DMS114 treated with DMSO at 0.1 percent for 48 hours (cell line): ENCODE results near the gene FNBP1L.

Experiments used
- DNase-seq: peaks from one replicate; lab custom pipeline; 2025; ENCODE audit not compliant: unreplicated experiment; lab: John Stamatoyannopoulos, UW

Gene FNBP1L

DNA sequence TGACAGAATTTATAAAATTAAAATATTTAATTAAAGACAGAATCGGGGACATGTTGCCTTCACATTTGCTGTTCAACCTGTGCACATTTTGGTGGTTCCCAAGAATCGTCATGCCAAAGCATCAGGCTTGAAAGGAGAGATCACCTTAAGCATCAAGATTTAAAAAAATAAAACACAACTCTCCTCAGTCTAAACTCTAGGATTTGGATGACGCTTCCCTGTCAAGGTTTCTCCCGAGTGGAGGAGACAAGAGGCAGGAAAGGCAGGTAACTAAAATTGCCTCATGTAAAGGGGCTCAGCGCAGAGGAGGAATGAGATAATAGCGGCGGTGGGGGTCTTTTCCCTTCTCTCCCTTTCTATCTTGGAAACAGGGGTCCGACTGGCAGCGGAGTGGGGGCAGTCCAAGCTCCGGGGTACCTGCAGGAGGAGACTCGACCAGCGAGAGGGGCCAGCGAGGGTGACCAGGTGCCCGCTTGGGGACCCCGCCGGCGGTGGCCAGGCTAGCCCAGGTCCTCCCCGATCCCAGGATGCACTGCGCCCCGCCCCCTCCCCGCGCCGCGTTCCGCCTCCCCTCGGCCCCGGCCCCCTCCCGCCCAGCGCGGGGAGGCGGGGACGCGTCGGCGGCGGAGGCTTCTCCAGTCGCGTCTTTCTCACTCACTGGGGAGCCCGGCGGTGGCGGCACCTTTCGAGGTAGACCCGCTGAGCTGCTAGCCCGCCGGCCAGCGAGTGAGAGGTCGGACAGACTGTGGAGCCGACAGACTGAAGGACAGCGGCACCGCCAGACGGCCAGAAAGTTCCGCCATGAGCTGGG is at the start of gene FNBP1L:
Gene FNBP1L, plus strand, starts transcription at position 638 of the 811 bp plus-strand sequence. Its CDS starts 164 bp downstream, at position 802.
- DNase-seq, result peak; percentile 59

DNA sequence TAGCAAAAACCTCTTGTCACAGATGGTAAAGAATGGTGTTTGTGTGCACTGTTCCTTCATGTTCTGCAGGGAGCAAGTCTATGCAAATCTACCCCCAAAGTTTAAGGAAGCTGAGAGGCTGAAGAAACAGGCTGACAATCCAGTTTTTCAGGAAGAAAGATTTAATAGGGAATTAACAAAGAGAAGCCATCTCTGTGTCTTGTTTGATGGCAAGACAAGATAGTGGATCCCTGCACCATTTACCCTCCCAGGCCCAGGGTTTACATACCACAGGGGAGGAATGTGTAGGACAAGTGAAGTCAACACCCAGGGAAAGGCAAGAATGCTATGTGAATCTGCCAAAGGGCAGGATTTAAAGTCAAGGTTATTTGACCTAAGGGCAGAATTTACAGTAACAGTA is 48.1 kb upstream of the FNBP1L start:
- no peak for DNase-seq

DNA sequence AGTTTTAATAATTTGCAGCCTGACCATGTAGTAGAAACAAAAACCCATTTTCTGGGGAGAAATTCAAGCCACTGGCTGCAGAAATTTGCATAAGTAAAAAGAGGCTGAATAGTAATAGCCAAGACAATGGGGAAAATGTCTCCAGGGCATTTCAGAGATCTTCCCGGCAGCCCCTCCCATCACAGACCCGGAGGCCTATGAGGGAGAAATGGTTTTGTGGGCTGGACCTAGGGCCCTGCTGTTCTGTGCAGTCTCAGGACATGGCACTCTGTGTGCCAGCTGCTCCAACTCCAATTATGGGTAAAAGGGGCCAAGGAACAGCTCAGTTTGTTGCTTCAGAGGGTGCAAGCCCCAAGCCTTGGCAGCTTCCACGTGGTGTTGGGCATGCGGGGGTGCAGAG is 39.7 kb upstream of the FNBP1L start:
- DNase-seq, result no peak

DNA sequence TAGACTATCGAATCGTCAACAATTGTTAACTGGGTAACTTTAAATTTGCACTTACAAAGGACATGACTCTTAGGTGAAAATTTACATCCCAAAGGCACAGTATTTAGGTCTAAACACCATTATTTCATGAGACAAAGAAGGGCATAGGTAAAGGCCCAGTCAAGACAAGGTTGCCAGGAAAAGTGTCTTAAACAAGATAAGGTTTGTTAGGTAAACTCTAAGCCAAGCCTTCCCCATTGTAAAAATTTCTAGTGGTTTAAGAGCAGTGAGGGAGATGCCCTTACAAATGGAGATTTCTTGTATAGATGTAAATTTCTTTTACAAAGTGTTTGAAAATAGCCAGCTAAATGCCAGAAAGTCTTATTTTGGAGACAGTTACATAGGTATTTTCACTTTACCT is 36.9 kb upstream of the FNBP1L start:
- no peak for DNase-seq

DNA sequence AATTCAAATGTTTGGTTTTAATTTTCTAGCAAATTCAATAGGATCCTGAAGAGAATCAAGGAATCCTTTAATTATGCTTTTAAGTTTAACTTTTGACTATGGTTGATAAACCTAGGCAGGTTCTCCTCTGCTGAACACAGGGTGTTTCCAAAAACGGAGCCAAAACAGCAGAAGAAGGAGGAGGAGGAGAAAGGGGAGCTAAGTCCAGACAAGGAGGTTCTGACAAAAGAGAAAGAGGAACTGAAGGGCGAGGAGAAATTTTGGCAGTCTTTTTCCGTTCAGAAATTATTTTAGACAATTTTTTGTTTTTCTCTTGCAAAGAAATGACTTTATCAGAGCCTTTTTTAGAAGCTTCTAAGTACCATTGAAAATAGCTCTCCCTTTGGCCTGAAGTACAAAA is 33.2 kb upstream of the FNBP1L start:
- no peak for DNase-seq

DNA sequence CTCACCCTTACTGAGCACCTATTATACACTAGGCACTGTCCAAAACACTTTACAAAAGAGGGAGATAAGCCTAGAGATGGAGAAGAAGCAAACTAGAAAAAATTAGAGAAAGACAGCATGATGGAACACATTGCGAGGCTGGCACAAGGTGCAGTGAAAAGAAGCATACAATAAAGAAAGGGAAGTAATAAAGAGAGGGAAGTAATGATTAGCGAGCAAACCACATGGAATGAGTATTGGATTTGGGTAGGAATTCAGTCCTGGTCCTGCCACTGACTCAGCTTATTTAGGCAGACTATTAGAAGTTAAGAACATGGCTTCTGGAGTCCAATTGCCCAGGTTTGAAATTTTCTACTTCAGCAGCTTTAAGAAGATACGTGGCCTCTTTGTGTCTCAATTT is 32.6 kb upstream of the FNBP1L start:
- DNase-seq, result no peak

DNA sequence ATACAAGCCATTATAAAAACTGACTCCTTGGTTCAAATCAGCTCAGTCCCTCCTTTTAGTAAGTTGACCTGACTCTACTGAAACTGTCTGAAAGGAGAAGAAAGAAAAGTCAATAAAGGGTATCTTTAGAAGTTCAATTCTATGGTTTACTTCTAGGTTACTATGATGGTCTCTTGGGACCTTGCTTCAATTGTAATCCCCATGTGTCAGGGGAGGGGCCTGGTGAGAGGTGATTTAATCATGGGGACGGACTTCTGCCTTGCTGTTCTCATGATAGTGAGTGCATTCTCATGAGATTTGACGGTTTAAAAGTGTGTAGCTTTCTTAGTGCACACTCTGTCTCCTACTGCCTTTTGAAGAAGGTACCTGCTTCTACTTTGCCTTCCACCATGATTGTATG is 31.7 kb upstream of the FNBP1L start:
- DNase-seq, result no peak

DNA sequence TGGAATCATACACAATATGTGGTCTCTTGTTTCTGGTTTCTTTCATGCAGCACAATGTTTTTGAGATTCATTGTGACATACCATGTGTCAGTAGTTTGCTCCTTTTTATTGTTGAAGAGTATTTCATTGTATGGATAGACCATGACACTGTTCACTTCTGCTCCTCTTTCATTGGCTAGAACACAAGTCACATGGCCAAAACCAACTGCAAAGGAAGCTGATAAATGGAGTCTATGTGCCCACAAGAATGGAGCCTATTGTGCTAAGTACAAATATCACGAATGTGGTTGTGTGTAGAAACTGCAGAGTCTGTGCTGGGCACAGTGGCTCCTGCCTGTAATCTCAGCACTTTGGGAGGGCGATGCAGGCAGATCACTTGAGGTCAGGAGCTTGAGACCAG is 28.6 kb upstream of the FNBP1L start:
- DNase-seq, result no peak

DNA sequence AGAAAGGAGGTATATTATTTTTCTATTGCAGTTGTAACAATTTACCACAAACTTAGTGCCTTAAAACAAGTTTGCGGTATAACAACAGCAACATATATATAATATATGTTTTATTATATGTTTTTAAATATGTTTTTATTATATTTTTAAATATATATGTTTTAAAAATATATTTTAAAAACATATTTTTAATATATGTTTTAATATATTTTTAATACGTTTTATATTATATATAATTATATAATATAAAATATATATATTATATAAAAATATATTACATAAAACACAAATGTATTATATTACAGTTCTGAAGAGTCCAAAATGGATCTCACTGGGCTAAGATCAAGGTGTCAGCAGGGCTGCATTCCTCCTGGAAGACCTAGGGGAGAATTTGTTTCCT is 27.5 kb upstream of the FNBP1L start:
- no peak for DNase-seq

DNA sequence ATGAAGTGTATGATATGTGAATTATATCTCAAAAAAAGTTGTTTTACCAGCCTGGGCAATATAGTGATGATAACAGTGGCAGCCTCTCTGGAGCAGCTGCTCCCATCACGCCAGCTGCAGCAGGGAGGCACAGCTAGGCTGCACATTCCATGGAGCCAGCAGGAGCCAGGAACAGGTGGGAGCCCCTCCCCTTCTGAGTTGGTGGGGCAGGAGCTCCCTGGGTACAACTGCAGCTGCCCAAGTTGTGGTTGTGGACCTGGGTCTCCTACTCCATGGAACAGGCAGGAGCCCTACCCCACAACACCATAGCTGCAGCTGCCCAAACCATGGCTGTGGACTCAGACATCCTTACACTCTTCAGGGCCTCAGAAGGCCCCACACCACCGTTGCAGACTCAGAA is 21.7 kb upstream of the FNBP1L start:
- no peak for DNase-seq

DNA sequence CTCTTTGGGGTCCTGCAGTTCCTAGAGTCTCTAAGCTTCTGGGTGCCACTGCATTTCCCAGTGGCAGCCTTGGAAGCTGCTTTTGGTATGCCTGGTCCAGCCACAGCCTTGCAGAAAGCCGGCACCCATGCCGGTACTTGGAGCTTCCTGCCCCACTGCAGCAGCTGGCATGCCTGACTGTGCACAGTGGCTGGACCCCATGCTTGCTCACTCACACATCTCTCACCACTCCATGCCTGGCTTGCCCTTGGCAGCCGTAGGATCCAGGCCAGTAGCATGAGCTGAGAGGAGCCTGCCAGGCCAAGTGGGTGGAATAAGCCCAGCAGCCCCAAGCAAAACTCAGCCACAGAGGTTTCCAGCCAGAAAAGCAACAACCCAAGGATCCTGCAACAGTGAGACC is 20.3 kb upstream of the FNBP1L start:
- DNase-seq, result no peak

DNA sequence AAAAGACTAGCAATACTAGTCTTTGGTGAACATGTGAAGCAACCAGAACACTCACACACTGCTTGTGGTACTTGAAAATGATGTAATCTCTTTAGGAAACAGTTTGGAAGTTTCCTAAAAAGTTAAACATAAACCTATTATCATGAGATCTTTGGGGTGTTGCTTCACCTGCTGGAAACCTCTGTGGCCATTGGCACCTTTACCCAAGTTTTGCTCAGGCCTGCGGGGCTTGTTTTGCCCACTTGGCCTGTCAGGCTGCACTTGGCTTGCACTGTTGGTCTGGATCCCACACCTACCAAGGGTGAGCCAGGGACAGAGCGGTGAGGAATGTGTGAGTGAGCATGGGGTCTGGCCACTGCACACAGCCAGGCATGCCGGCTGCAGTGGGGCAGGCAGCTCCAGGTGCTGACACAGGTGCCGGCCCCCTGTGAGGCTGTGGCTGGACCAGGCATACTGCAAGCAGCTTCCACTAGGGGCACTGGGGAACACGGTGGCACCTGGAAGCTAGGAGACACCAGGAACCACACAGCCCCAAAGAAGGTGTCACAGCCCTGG is 14.4 kb upstream of the FNBP1L start:
- DNase-seq, result no peak

DNA sequence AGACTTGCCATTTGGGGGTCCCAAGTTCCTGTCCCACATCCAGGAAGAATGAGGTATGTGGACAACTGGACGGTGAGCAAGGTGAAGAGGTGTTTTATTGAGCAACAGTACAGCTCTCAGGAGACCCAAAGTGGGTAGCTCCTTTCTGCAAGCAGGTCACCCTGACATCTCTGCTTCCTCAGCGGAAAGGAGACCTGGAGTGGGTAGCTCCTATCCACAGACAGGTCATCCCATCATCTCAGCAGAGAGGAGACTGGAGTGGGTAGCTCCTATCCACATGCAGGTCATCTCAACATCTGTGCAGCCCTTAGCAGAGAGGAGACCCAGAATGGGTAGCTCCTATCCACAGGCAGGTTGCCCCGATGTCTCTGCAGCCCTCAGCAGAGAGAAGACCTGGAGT is 13.8 kb upstream of the FNBP1L start:
- no peak for DNase-seq

DNA sequence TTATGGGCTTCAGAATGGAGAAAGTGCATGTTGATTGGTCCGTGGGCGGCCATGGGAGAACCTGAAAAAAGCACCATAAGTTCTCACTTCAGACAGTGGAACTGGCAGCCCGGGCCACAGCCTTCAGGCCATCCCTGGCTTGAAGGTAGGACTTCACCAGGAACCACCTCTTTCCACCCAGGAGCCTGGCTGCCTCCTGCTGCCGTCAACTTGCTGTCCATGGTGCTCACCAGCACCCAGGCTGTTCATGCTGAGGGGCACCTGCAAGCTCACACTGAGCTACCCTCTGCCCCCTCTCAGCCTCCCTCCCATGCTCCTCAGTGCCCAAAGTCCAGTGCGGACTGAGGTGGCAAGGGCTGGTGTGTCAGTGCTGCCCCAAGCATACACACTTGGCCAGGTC is 12.9 kb upstream of the FNBP1L start:
- no peak for DNase-seq

DNA sequence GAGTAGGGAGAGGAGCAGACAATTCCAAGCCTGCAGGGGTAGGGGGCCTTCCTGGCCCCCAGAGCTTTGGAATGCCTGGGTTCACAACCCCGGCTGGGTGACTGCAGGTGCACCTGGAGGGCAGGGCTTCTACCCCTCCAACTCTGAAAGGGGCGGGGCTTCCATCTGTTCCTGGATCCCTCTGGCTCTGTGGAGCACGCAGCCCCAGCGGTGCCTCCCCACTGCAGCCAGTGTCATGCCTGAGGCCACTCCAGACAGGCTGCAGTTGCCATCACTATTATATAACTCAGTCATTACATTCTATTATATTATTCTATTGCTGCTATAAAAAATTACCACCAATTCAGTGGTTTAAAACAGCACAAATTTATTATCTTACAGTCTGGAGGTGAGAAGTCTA is 12.5 kb upstream of the FNBP1L start:
- DNase-seq, result no peak

DNA sequence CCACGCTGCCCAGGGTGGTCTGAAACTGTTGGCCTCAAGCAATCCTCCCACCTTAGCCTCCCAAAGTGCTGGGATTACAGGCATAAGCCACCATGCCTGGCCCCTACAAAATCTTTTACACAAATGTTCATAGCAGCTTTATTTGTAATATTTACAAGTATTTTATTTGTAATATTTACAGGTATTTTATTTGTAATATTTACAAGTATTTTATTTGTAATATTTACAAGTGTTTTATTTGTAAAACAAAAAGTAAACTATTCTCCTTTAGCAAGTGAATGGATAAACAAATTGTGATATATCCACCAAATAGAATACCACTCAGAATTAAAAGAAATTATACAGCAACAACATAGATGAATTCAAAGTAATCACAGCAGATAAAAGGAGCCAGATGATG is 11.4 kb upstream of the FNBP1L start:
- DNase-seq, result no peak

DNA sequence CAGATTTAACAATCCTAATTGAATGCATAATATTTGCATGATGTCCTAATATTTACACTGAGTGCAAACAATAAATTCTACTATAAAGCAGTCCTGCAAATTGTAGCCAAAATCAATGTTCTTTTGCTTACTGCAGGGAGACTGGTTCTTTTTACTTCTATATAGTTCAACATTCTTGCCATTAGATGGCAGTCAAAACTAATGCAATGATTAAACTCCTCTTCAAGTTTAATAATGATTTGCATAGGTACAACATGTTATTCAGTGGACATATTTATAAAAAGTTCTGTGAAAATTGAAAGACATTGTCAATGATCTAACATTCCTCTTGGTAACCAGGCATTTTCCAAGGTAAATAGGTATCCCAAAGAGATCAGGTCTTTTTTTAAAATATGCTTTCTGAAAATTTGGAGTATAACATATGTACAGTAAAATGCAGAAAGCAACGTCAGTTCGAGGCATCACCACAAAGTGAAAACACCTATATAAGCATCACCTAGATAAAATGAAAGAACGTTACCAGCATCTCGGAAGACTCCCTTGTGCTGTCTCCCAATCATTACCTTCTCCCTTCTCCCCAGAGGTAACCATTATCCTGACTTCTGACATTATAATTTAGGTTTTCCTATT is 9.8 kb upstream of the FNBP1L start:
- peak; percentile 49 for DNase-seq

DNA sequence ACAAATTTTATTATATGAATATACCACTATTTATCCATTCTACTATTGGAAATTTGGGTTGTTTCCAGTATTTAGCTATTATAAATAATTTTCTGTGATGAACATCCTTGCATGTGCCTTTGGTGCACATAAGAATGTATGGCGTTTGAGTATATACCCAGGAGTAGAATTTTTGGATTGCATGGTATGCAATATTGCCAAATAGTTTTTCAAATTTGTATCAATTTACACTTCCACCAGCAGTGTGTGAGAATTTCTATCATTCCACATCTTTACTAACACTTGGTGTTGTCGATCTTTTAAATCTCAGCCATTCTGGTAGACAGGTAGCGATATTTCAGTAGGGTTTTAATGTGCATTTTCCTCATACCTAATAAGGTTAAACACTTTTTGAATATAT is 9.2 kb upstream of the FNBP1L start:
- no peak for DNase-seq

DNA sequence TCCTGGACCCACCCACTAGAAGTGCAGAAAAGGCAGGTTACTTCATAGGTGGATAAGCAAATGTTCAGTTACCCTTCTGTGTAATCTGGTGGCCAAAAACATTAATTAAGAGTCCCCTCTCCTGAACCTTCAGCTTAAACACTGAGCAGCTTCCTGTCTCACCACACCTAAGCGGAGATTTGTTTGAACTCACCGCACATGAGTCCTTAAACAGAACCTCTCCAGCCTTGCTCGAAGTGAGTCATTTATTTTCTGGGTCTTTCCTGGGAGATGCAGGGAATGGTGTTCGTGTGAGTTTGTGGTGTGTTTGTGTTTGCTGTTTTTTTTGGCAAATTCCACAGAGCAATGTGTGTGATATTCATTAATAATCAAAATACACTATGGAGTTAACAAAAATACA is 7.6 kb upstream of the FNBP1L start:
- no peak for DNase-seq

DNA sequence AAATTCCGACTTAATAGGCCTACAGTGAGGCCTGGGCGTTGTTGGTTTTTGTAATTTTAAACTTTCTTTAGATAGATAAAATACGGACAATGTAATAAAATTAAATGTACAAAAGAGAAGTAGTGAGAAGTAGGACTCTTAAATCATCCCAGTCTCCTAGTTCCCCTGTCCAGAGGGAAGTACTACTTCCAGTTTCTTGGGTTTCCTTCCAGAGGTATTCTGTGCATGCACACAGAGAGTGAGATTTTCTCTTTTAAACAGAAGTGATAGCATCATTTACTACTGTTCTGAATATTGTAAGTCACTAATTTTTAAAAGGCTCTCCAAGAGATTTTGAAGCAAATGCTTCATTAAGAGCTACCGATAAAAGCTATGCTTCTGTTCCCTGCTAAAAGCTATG is 7.2 kb upstream of the FNBP1L start:
- DNase-seq, result no peak

DNA sequence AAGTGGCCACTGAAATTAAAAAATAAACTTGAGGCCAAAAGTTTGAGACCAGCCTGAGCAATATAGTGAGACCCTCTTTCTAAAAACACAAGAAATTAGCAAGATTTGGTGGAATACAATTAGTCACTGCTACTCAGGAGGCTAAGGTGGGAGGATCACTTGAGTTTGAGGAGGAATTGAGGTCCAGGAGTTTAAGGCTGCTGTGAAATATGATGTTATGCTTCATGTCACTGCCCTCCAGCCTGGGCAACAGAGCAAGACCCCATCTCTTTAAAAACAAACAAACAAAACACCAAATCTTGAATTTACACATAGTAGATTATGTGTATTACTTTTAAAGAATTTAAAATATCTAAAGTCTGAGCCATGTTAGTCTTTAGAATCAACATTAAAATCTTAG is 6.3 kb upstream of the FNBP1L start:
- DNase-seq, result no peak

DNA sequence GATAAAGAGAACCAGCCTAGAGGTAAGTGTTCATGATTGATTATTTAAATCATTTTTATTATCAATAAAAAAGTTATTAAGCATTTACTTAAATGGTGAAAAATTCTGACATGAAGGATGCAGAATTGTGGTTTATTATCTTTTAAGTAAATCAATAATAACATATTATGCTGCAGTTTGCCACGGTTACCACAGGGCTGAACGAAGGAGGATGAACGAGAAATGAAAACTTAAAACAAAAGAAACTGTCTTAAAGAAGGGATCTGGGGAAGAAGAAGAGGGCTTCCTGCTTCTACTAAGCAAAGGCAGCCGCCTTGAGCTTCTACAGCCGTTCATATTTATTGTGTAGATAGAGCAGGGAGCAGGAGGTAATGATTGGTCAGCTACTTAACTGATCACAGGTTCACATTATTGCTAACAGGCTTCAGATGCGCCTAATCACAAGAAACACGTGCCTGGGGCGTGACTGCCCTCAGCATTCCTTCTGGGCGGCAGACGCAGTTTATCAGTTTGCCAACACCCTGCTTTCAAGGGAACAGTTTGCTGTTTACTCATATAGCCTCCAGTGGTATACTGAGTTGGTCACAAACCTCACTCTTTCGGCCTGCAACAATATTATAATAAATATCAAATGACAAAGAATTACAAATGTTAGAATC is 5.8 kb upstream of the FNBP1L start:
- DNase-seq, result no peak
